ENCODE data around the gene PF4V1.

Gene PF4V1

GRCh38 chr4:73844345-73844744 lies 8.8 kb upstream of the PF4V1 start:
- Histone ChIP-seq H3K9me3 (no peaks in the 10 kb centered on the region), H3K4me1 (no peaks in the 10 kb centered on the region), H3K4me2 (no peak overlapping the region), H3K4me3 (no peak overlapping the region), H3K36me3 (no peaks in the 10 kb centered on the region), H4K20me1 (no peaks in the 10 kb centered on the region), H3K27ac (no peak overlapping the region), H3K27me3 (no peaks in the 10 kb centered on the region), H3K9ac (no peak overlapping the region)
- TF ChIP-seq Cebpa-rat (IDR thresholded peaks at IDR 0.05): no peak

- H3K27ac ChIP-seq: no peak overlapping the region
- no peak for TF ChIP-seq Cebpa-rat (IDR thresholded peaks at IDR 0.05)
- no peak overlapping the region for H3K4me3 ChIP-seq
Observed at GRCh38 chr4:73844806-73845205, 8.3 kb upstream of the PF4V1 start.

DNA sequence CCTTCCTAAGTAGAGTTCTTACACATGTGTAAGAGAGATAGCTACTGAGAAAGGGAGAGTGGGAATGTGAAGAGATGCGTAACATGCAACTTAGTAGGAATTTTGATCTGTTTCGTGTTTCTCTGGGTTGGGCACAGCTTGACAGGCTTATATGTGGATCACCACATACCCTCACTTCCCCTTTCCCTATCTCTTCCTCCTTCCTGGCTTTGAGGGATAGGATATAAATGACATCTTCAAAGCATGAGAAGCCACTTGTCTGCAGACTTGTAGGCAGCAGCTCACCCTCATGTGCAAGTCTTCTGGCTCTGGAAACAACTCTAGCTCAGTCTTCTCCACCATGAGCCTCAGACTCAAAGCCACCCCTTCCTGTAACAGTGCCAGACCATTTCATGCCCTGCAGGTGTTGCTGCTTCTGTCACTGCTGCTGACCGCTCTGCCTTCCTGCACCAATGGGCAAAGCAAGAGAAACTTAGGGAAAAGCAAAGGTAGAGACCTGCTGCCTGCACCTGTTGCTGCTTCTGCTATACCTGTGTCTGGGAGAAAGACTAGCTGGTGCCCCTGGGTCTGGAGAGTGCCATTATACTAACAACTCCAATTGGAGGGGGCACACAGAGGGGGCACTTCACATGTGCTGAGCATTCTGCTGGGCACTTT lies 5.4 kb upstream of the PF4V1 start:
- Histone ChIP-seq H3K4me1 (no peaks in the 10 kb centered on the region), H3K27me3 (no peaks in the 10 kb centered on the region), H3K27ac (no peak overlapping the region), H3K36me3 (no peaks in the 10 kb centered on the region), H3K4me3 (no peak overlapping the region), H3K9me3 (no peaks in the 10 kb centered on the region), H3K9ac (no peak overlapping the region), H4K20me1 (no peaks in the 10 kb centered on the region), H3K4me2 (no peak overlapping the region)
- no peak for TF ChIP-seq Cebpa-rat (IDR thresholded peaks at IDR 0.05)

More at GRCh38 chr4:73844806-73845205, 8.3 kb upstream of the PF4V1 start:
- Histone ChIP-seq H3K27me3 (no peaks in the 10 kb centered on the region), H3K9me3 (no peaks in the 10 kb centered on the region), H3K4me2 (no peak overlapping the region), H3K4me1 (no peaks in the 10 kb centered on the region), H3K36me3 (no peaks in the 10 kb centered on the region), H3K9ac (no peak overlapping the region), H4K20me1 (no peaks in the 10 kb centered on the region)

DNA sequence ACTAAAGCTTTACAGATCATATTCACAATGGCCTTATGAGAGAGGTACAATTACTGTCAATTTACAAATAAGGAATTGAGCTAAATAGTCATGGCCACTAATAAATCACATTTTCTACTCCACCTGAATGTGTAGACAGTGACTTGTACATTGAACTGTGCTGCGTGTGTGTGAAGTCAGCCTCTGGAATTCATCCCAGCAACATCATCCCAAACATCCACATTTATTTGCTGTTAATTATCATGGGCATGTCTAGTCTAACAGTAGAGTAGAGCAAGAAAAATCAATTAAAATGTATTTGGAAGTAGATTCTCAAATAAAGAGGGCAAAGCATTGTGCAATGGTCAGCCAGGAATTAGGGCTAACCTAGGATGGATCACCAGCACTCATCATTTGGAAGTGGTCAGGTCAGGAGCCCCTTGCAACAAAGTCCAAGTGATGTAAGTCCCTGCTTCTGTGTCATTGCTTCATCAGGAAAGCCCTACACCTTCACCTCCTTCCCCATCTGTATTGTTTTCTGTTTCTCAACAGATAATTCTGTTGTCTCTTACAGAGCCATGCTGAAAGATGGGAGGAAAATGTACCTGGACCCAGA lies 4.8 kb upstream of the PF4V1 start:
- no peak for TF ChIP-seq Cebpa-rat (IDR thresholded peaks at IDR 0.05)
- no peaks in the 10 kb centered on the region for H4K20me1 ChIP-seq
- no peaks in the 10 kb centered on the region for H3K36me3 ChIP-seq
- no peak overlapping the region for H3K9ac ChIP-seq
- H3K27ac ChIP-seq: no peak overlapping the region
- no peaks in the 10 kb centered on the region for H3K4me1 ChIP-seq
- H3K4me2 ChIP-seq: no peak overlapping the region
- H3K27me3 ChIP-seq: no peaks in the 10 kb centered on the region
- H3K9me3 ChIP-seq: no peaks in the 10 kb centered on the region
- no peak overlapping the region for H3K4me3 ChIP-seq

DNA sequence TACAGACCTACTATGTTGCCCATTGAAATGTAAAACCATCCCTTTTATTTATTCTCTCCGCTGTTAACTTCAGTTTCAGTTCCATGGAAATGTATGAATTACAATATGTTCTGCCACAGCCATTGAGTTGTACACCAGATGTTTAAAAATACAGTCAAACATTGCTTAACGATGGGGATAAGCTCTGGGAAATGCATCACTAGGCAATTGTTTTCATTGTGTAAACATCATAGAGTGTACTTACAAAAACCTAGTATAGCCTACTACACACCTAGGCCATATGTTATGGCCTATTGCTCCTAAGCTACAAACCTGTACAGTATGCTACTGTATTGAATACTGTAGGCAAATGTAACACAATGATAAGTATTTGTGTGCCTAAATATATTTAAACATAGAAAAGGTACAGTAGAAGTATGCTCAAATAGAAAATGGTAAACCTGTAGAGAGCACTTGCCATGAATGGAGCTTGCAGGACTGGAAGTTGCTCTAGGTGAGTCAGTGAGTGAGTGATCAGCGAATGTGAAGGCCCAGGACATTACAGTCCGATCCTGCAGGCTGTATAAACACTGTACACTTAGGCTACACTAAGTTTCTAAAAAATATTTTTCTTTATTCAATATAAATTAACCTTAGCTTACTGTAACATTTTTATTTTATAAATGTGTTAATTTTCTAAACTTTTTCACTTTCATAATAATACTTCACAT lies 2.7 kb upstream of the PF4V1 start:
- H4K20me1 ChIP-seq: no peaks in the 10 kb centered on the region
- no peaks in the 10 kb centered on the region for H3K4me1 ChIP-seq
- no peak overlapping the region for H3K4me3 ChIP-seq
- H3K4me2 ChIP-seq: no peak overlapping the region
- no peak overlapping the region for H3K27ac ChIP-seq
- no peaks in the 10 kb centered on the region for H3K36me3 ChIP-seq
- no peaks in the 10 kb centered on the region for H3K27me3 ChIP-seq
- no peaks in the 10 kb centered on the region for H3K9me3 ChIP-seq
- H3K9ac ChIP-seq: no peak overlapping the region
- TF ChIP-seq Cebpa-rat (IDR thresholded peaks at IDR 0.05): no peak

- H3K27me3 ChIP-seq: no peaks in the 10 kb centered on the region
- no peak overlapping the region for H3K27ac ChIP-seq
- no peaks in the 10 kb centered on the region for H4K20me1 ChIP-seq
- TF ChIP-seq Cebpa-rat (IDR thresholded peaks at IDR 0.05): no peak
- no peaks in the 10 kb centered on the region for H3K36me3 ChIP-seq
- H3K9ac ChIP-seq: no peak overlapping the region
- H3K4me3 ChIP-seq: no peak overlapping the region
- no peak overlapping the region for H3K4me2 ChIP-seq
- no peaks in the 10 kb centered on the region for H3K9me3 ChIP-seq
- H3K4me1 ChIP-seq: no peaks in the 10 kb centered on the region
Observed at GRCh38 chr4:73851293-73851692, 1.8 kb upstream of the PF4V1 start.

GRCh38 chr4:73852771-73853170 lies 325 bp upstream of the PF4V1 start:
- Histone ChIP-seq H3K27me3 (no peaks in the 10 kb centered on the region), H3K9ac (no peak overlapping the region), H3K4me2 (no peak overlapping the region), H4K20me1 (no peaks in the 10 kb centered on the region), H3K4me1 (no peaks in the 10 kb centered on the region), H3K36me3 (no peaks in the 10 kb centered on the region), H3K27ac (no peak overlapping the region), H3K4me3 (no peak overlapping the region), H3K9me3 (no peaks in the 10 kb centered on the region)
- TF ChIP-seq Cebpa-rat (IDR thresholded peaks at IDR 0.05): no peak

DNA sequence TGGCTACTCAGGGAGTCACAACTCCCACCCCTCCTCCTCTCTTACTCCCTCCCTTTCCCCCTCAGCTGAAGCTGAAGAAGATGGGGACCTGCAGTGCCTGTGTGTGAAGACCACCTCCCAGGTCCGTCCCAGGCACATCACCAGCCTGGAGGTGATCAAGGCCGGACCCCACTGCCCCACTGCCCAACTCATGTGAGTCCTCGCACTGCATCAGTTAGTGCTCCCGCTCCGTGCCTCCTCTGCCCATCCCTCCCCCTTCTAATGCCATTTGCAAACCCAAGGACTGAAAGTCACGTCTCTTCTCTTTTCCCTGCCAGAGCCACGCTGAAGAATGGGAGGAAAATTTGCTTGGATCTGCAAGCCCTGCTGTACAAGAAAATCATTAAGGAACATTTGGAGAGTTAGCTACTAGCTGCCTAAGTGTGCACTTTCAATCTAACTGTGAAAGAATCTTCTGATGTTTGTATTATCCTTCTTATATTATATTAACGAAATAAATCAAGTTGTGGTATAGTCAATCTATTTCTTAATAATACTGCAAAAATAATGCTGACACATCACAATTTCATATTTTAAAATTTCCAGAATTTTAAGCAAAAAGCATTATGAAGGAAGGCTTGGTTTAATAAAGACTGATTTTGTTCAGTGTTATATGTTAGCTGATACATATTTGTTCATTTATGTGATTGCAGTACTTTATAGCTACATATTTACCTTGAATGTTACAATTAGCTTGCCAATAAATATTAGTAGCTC lies 800 bp downstream of the PF4V1 start:
- Histone ChIP-seq H3K36me3 (no peaks in the 10 kb centered on the region), H3K4me1 (no peaks in the 10 kb centered on the region), H3K9ac (no peak overlapping the region), H3K27ac (no peak overlapping the region), H3K4me2 (no peak overlapping the region), H3K4me3 (no peak overlapping the region), H3K9me3 (no peaks in the 10 kb centered on the region), H4K20me1 (no peaks in the 10 kb centered on the region), H3K27me3 (no peaks in the 10 kb centered on the region)
- TF ChIP-seq Cebpa-rat (IDR thresholded peaks at IDR 0.05): no peak

GRCh38 chr4:73855406-73855805 lies 2.3 kb downstream of the PF4V1 start:
- no peak overlapping the region for H3K4me3 ChIP-seq
- TF ChIP-seq Cebpa-rat (IDR thresholded peaks at IDR 0.05): no peak
- H3K27me3 ChIP-seq: no peaks in the 10 kb centered on the region
- H3K36me3 ChIP-seq: no peaks in the 10 kb centered on the region
- H3K9me3 ChIP-seq: no peaks in the 10 kb centered on the region
- H3K27ac ChIP-seq: no peak overlapping the region
- H3K9ac ChIP-seq: no peak overlapping the region
- no peaks in the 10 kb centered on the region for H4K20me1 ChIP-seq
- H3K4me1 ChIP-seq: no peaks in the 10 kb centered on the region
- H3K4me2 ChIP-seq: no peak overlapping the region

GRCh38 chr4:73856518-73856917 lies 3.4 kb downstream of the PF4V1 start:
- Histone ChIP-seq H3K4me1 (no peaks in the 10 kb centered on the region), H3K27me3 (no peaks in the 10 kb centered on the region), H3K36me3 (no peaks in the 10 kb centered on the region), H3K27ac (no peak overlapping the region), H3K9ac (no peak overlapping the region), H3K4me2 (no peak overlapping the region), H4K20me1 (no peaks in the 10 kb centered on the region), H3K4me3 (no peak overlapping the region), H3K9me3 (no peaks in the 10 kb centered on the region)
- no peak for TF ChIP-seq Cebpa-rat (IDR thresholded peaks at IDR 0.05)

All from BLaER1 (cell line).